Measurements from ENCODE around the gene ZNF175. TPM values are rescaled to one million over a fixed set of nuclear protein-coding genes. Genes with fewer than 3 reads are reported as not detected.
"Not testable (repeated sequence)": the region's sequence is repeated elsewhere in the genome, so short reads cannot be mapped to it uniquely, and the experiment has no call there.

The ZNF175 gene
- total RNA-seq, 1 donor from 2014 or later, result 8.8 TPM

DNA sequence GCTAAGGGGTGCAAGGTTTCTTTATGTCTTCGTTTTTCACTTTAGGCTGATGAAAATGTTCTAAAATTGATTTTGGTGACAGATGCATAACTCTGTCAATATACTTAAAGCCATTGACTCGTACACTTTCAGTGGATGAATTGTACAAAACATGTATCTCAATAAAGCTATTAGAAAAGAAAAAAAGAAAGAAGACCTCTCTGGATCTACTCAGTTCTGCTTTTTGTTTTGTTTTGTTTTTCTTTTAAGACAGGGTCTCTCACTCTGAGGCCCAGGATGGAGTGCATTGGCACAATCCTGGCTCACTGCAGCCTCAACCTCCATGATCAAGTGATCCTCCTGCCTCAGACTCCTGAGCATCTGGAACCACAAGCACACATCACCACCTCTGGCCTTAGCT is 55.6 kb downstream of the ZNF175 start:
- no peak for DNase-seq (ENCODE audit: low spot score)

DNA sequence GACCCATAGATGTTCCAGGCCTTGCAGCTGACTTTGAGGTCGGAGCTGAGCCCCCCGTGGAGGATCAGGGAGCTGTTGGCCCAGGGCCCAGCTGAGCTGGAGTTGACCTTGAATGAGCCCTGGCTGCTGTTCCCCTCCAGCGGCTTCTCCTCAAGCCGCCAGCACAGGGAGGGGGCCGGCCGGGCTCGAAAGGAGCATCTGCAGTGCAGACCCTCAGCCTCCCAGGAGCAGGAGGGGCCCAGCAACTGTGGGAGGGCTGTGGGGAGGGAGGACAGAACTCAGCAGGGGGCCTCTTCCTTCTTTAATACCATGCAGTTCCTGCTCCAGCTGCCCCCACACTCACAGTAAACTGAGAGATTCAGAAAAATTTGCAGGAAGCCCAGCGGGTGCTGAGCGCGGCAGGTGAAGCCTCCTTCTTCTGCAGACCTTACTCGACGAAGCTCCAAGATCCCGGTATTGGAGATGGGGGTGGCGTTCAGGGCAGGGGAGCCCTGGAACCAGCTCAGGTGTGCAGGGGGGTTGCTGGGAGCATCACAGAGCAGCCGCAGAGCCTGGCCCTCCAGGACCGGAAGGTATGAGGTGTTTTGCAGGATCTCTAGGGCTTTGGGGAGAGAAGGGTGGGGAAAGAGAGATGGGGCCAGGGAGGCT is 56.5 kb downstream of the ZNF175 start:
- no peak for DNase-seq (ENCODE audit: low spot score)

DNA sequence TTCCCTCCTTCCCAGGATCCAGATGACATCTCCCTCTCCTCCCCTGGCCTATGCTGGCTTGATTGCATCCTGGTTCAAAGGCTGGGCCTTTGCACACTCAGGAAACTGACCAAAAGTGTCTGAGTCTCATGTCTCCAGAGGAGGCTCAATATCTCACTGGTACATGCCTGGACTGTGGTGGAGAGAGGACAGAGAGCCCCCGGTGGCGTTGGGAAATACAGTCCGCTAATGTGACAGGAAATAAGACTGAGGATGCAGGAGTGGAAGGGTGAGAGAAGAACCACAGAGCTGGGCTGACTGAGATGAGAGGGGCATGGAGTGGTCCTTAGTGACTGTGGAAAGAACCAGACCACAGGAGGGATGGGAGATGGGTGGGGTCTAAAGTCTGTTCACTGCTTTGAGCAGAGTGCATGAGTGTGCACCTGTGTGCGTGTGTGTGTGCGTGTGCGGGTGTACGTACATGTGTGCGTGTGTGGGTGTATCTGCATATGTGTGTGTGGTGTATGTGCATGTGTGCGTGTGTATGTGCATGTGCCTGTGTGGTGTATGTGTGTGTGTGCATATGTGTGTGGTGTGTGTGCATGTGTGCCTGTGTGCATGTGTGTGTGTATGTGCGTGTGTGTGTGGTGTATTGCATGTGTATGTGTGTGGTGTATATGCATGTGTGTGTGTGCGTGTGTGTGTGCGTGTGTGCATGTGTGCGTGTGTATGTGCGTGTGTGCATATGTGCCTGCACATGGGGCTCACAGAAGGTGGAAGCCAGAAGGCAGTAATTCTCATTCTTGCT is 57.3 kb downstream of the ZNF175 start:
- no peak for DNase-seq (ENCODE audit: low spot score)

DNA sequence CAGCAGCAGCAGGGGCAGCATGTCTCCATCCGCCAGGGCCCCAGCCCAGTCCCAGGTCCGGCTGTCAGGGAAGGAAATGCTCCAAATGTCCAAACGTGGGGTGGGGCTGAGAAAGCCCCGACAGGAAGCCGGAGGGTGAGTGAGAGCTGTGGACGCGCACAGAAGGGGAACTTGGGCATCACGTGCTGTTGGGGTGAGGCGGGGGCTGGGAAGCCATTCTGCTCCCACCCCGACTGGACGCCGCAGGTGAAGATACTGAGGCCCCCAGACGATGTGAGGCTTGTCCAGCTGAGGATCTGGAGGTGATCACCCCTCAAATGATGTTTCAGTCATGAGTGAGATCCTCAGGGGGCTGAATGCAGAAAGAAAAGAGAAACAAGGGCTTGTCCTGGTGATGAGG is 59.2 kb downstream of the ZNF175 start, which contains the start of gene SIGLEC5:
SIGLEC5 (minus strand) TSS at position 87 of the 400 bp plus-strand sequence; CDS start at position 21, 66 bp downstream.
- not testable (repeated sequence) for DNase-seq (ENCODE audit: low spot score)

DNA sequence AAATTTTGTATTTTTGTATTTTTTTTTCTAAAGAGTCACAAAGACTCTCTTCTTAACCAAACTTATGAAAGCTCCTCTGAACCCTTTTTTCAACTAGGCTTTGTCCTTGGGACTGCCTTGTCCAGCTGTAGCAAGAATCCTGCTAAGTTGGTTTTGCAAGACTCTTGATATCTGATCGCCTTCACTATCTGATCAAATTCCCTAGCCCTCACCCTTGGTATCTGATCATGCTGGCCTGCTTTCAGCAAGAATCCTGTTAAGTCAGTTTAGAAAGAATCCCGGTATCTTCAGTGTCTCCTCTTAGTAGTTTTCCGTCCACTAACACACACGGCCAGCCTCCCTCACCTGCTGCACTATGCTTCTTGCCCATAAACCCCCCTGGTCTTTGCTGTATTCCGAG is 61.0 kb downstream of the ZNF175 start:
- DNase-seq (ENCODE audit: low spot score), result no peak

DNA sequence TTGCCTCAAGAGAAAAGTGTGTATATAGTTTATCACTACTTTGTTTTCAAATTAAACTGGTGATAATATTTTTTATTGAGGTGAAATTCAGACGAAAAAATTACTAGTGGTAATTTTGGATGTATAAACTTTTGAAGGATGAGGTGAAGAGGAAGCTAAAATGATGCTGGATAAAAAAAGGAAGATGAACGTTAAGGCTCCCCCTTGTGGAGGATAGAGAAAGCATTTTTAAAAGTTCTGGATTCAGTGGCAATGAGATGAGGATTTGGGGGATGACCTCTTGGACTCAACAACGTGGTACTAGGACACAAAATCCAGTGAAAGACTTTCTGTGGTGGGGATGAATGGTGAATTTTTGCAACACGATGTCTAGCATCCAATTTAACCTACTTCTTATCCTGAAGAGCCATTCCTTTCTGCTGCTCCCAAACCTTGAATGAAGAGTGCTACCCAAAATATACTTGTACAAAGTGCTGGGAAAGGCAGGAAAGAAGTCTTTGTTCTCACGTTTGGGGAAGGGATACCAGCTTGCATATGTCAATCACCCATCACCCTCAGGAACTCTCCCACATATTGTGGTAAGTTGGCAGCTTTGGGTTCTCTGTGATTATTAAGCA is 66.4 kb downstream of the ZNF175 start:
- no peak for DNase-seq (ENCODE audit: low spot score)

DNA sequence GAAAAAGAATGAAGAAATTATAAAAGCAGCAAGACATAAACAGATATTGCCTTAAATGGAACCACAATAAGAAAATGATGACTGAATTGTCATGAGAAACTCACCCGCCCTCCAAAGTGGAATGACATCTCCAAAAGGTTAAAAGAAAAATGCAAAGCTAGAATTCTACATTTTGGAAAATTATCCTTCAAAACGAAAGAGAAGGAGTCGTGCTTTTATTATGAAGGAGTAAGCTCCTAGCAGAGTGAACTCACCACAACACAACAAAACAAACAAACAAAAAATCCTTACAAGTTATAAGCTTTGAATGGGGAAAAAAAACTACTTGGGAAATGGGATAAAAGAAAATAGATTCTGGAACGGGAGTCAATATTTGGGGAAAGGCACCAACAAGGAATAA is 68.8 kb downstream of the ZNF175 start:
- DNase-seq (ENCODE audit: low spot score), result no peak

DNA sequence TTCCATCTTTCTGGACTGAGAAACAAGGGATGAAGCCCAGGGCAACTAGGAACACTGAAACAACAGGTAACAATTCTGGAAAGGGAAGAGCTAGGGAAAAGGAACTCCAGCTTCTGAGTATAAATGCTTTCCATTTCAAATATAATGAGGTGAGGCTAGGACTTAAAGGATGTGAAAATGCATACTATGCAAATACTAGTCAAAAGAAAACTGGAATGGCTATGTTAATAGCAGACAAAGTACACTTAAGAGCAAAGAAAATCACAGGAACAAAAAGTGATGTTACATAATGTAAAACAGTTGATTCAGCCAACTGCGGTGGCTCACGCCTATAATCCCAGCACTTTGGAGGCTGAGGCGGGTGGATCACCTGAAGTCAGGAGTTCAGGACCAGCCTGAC is 69.3 kb downstream of the ZNF175 start:
- no peak for DNase-seq (ENCODE audit: low spot score)

DNA sequence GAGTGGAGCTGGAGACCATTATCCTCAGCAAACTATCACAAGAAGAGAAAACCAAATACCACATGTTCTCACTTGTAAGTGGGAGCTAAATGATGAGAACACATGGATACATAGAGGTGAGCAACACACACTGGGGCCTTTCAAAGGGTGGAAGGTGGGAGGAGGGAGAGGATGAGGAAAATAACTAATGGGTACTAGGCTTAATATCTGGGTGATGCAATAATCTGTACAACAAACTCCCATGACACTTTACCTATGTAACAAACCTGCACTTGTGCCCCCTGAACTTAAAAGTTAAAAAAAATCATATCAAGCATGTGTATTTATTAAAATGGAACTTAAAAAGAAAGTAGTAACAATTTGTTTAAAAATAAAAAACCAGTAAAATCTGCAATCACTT is 70.6 kb downstream of the ZNF175 start:
- DNase-seq (ENCODE audit: low spot score), result no peak

Other genes with a start within 250 kb of the ZNF175 start
- gene VSIG10L, start 229.1 kb upstream of the ZNF175 start, total RNA-seq, result 2.4 TPM
- 194 TPM for gene ETFB, start 204.9 kb upstream of the ZNF175 start, total RNA-seq
- 4.4 TPM for gene CLDND2, start 202.3 kb upstream of the ZNF175 start, total RNA-seq
- 3.7 TPM for gene NKG7, start 198.6 kb upstream of the ZNF175 start, total RNA-seq
- gene LIM2, start 183.3 kb upstream of the ZNF175 start, total RNA-seq, result not detected
- gene C19orf84, start 180.7 kb upstream of the ZNF175 start, total RNA-seq, result not detected
- gene SIGLEC10, start 153.6 kb upstream of the ZNF175 start, total RNA-seq, result 5.2 TPM
- 0.39 TPM for gene SIGLEC8, start 112.8 kb upstream of the ZNF175 start, total RNA-seq
- gene CEACAM18, start 92.7 kb upstream of the ZNF175 start, total RNA-seq, result not detected
- 1.9 TPM for gene SIGLEC12, start 69.5 kb upstream of the ZNF175 start, total RNA-seq
- 0.58 TPM for gene SIGLEC6, start 39.6 kb upstream of the ZNF175 start, total RNA-seq
- 2.2 TPM for gene SIGLEC5, start 59.1 kb downstream of the ZNF175 start, total RNA-seq
- gene SIGLEC14, start 75.5 kb downstream of the ZNF175 start, total RNA-seq, result 12.5 TPM
- 24.0 TPM for gene SPACA6, start 122.0 kb downstream of the ZNF175 start, total RNA-seq
- 31.7 TPM for gene HAS1, start 152.7 kb downstream of the ZNF175 start, total RNA-seq
- gene FPR1, start 180.6 kb downstream of the ZNF175 start, total RNA-seq, result 97.6 TPM
- gene FPR2, start 189.9 kb downstream of the ZNF175 start, total RNA-seq, result 11.4 TPM
- 44.5 TPM for gene FPR3, start 223.9 kb downstream of the ZNF175 start, total RNA-seq

All from mesenteric fat pad (tissue), 1 donor.